LNCAP (cell line): ENCODE results near the gene NCOA6.

ENCODE experiments used
- TF ChIP-seq, protein P1 (sequence below): fragments of 450-650 bp; IDR thresholded peaks from 2 replicates; pipeline ENCODE4 v1.5.1; 2017; ENCODE audit warnings: mild to moderate bottlenecking

Gene NCOA6

DNA sequence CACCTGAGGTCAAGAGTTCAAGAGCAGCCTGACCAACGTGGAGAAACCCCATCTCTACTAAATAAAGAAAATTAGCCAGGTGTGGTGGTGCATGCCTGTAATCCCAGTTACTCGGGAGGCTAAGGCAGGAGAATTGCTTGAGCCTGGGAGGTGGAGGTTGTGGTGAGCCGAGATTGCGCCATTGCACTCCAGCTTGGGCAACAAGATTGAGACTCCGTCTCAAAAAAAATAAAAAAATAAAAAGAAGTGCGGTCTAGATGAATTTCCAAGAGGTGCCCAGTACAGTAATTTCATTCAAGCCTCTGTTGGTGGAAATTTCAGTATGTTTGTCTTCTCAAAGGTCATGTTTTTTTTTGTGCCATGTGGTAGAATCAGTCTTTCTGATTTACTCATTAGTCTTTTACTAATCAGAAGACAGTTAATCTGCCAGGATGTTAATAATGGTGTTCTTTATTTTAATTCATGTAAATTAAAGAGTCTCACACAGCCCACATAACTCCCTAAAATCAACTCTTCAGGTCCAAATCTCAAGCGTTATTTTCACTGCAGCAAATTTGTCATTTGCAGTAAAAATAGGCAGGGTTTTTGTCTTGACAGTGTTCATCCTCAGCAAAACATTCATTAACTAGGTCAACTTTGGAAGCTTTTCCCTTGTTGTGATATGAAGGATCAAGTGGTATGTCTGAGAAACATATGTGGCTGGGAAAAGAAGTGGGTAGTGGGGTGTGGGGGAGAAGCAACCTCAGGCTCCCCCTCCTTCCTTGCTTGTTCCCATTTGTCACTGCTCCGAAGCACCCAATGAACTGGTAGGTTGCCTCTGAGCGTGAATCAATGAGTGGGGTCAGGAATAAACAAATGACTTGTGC is 108.0 kb downstream of the NCOA6 start:
- TF ChIP-seq, protein P1, sequence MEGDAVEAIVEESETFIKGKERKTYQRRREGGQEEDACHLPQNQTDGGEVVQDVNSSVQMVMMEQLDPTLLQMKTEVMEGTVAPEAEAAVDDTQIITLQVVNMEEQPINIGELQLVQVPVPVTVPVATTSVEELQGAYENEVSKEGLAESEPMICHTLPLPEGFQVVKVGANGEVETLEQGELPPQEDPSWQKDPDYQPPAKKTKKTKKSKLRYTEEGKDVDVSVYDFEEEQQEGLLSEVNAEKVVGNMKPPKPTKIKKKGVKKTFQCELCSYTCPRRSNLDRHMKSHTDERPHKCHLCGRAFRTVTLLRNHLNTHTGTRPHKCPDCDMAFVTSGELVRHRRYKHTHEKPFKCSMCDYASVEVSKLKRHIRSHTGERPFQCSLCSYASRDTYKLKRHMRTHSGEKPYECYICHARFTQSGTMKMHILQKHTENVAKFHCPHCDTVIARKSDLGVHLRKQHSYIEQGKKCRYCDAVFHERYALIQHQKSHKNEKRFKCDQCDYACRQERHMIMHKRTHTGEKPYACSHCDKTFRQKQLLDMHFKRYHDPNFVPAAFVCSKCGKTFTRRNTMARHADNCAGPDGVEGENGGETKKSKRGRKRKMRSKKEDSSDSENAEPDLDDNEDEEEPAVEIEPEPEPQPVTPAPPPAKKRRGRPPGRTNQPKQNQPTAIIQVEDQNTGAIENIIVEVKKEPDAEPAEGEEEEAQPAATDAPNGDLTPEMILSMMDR = no peak

DNA sequence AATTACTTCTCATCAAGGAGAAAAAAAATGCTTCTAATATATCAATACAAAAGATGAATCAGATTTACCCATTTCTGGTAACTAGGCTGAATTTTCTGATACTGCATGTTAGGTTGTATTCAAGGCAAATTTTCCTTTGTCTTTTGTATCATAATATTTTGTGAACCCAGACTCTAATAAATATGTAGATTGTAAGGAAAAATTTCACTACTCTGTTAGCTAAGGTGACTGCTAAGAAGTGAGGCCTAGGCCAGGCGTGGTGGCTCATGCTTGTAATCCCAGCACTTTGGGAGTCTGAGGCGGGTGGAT is 108.6 kb downstream of the NCOA6 start:
- TF ChIP-seq, protein P1 = no peak

DNA sequence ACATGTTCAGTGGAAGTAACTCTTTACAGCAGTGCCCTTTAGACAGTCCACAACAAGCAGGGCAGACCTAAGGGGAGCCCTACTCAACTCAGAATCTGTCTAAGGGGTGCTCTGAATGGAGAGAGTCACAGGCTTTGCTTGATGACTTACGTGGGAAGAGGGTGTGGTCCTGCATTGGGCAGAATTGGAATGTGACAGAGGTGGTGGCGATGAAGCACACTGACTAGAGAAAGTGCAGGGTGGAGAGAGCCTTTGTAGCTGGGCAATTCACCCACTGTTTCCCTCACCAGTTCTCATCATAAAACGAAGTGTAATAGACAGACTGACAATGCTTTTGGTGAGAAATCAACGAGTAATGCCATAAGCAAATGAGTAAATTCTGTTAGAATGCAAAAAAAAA is 110.1 kb downstream of the NCOA6 start:
- TF ChIP-seq, protein P1 = no peak

DNA sequence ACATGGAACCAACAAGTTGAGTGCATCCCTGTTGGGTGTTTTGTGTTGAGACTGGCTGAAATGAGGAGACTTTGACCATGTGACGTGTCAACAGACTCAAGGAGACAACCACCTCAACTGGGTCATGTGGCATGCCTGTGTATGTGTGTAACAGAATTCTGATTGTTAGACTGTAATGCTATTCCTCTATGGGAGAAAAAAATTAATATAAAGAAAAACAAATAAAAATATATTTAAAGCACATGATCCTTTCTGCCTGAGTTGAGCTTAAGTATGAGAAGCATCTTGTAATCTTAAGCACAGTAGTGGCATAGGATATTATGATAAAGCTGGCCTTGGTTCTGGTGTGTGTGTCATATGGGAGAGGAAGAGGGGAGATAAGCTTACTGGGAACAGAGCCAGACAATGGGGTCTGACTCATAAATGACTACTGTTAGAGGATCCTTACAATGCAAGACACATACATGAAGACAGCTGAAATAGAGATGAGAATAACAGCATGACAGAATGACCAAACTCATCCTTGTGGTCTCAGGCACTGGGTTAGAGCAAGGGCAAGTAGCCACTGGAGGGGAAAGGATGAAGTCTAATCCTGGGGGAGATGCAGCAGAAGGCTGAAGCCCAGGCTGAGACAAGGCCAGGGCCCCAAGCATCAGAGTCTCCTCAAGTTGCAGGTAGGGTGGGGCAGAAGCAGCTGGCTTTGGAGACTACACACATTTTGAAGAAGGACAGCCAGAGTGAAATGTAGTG is 112.1 kb downstream of the NCOA6 start:
- TF ChIP-seq, protein P1 = no peak

DNA sequence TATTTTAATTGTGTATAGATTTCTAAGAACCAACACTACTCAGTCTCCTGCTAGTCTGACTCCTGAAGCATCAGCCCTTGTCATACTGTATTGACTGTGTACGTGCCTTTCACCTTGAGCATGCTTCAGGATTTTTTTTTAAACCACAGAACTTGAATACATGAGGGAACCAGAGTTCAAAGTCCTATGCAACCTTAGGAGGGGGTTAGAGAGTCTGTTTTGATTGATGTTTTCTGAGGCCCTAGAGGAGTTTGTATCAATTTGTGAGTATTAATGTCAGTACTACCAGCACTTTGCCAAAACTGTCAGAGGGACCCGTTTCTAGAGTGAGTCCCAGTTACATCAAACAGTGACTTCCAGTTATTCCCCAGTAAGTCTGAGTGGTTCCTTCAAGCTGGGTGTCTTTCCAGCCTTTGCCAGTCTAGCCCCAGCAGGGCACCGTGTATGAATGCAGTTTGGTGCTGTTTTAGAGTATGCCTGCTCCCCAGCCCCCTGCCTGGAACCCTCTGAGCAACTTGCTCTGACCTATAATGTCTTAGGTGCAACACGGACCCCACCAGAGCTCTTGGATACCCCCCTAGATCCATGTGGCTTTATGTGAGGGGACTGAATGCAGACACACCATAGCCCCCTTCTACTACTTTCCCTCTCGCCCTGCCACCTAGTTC is 112.8 kb downstream of the NCOA6 start:
- TF ChIP-seq, protein P1 = no peak

DNA sequence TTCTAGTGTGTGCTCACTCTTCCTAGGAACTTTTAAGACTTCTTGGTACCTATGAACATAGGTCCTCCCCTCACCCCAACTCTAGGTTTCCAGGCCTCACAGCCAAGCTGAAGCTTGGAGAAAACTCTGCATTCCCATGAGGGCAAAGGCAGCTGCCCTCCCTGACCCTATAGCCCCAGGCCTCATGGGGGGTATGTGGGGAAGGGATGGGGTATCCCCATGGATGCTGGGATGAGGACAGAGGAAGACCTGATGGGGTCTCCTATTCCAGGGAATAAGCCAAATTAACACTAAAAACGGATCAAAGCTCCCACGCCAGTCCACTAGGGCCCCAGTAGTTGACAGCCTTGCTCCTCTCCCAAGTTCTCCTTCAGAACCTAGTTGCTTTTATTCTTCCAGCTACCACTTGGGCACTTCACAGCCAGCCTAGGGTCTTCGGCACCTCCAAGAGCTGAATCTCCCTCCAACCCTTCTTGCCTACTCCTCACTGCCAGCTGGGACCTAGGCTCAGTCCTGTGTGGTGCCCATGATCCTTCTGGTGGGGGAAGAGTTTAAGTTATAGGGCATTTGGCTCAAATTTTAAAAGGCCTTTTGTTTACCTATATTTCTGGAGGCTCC is 113.5 kb downstream of the NCOA6 start:
- TF ChIP-seq, protein P1 = no peak

DNA sequence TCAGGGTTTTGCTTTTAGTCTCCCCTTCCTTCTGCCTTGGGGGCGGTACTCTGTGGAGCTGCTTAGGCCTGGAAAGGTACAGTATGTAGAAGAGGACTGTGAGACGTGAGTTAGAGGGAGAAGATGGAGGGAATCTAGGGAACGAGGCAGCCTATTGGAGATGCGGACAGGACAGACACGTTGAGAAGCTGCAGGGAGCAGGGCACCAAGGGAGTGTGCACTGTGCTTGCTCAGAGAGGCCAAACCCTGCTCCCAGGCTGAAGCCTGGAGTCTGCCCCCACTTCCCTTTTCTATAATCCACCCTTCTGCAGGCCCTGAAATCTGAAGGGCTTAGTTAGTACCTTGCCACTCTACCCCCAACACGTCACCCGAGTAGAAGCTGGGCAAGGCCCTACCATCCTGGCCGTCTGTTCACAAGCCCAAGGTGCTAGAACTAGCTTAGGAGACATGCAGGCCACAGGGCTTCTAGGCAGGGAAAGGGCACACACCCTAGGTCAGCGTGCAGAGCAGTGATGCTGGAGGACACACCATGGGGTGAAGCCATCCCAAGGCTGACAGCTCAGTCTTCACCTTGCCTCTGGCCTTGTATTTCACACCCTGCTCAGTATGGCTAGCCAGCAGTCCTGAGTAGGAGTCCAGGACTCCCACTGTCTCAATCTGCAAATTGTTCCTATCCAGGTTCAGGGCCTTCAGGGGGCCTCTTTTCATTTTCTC is 114.4 kb downstream of the NCOA6 start:
- TF ChIP-seq, protein P1 = no peak
